Parathyroid adenoma (tissue), 2 donors: ENCODE results near the gene KLHDC7B.
A peak's percentile ranks its signal among the peaks of the same experiment; 100 is the strongest.

Experiments used
- H2AFZ ChIP-seq: fragments of 300-600 bp; sonication (generic); one replicate; pipeline ENCODE4 v1.7.0; 2017; ENCODE audit warnings: antibody characterized with exemption, mild to moderate bottlenecking
- H3K27ac ChIP-seq: fragments of 300-600 bp; sonication (generic); one replicate; pipeline ENCODE4 v1.7.0; 2017
- H3K27me3 ChIP-seq: fragments of 300-600 bp; sonication (generic); one replicate; pipeline ENCODE4 v1.7.0; 2017; ENCODE audit warnings: low read length; ENCODE audit not compliant: control insufficient read depth, insufficient read depth
- H3K36me3 ChIP-seq: fragments of 300-600 bp; sonication (generic); one replicate; pipeline ENCODE4 v1.7.0; 2017; ENCODE audit warnings: low read length; ENCODE audit not compliant: control insufficient read depth, insufficient read depth
- H3K4me1 ChIP-seq: fragments of 300-600 bp; sonication (generic); one replicate; pipeline ENCODE4 v1.7.0; 2017; ENCODE audit warnings: control low read depth
- H3K4me2 ChIP-seq: fragments of 300-600 bp; sonication (generic); one replicate; pipeline ENCODE4 v1.7.0; 2017; ENCODE audit warnings: low read length
- H3K4me3 ChIP-seq: fragments of 300-600 bp; sonication (generic); one replicate; pipeline ENCODE4 v1.7.0; 2017; ENCODE audit warnings: low read depth, low read length
- H3K79me2 ChIP-seq: fragments of 300-600 bp; sonication (generic); one replicate; pipeline ENCODE4 v1.7.0; 2017; ENCODE audit warnings: control low read depth
- H3K9ac ChIP-seq: fragments of 300-600 bp; sonication (generic); one replicate; pipeline ENCODE4 v1.7.0; 2017; ENCODE audit warnings: mild to moderate bottlenecking
- H3K9me3 ChIP-seq: fragments of 300-600 bp; sonication (generic); one replicate; pipeline ENCODE4 v1.7.0; 2017; ENCODE audit warnings: low read length; ENCODE audit not compliant: control insufficient read depth
- CTCF ChIP-seq: fragments of 300-600 bp; sonication (generic); IDR thresholded peaks from one replicate; pipeline ENCODE4 v1.7.0; 2017; ENCODE audit warnings: antibody characterized with exemption, mild to moderate bottlenecking
- donor health status: primary hyperparathyroidism.

Gene KLHDC7B

GRCh38 chr22:50547263-50547985, 1.7 kb downstream of the KLHDC7B start:
- Histone ChIP-seq H3K27ac (no peak overlapping the region), H2AFZ (no peak overlapping the region), H3K36me3 (no peaks in the 10 kb centered on the region), H3K9me3 (no peaks in the 10 kb centered on the region), H3K9ac (no peak overlapping the region), H3K4me3 (peak overlapping the region; percentile 19), H3K4me1 (peaks cover 7% of the 10 kb centered on the region), H3K4me2 (peak overlapping the region; percentile 56), H3K79me2 (no peaks in the 10 kb centered on the region), H3K27me3 (no peaks in the 10 kb centered on the region)
- no peak for TF ChIP-seq CTCF

GRCh38 chr22:50548040-50548920, 2.6 kb downstream of the KLHDC7B start:
- H3K9ac ChIP-seq = no peak overlapping the region
- peaks cover 7% of the 10 kb centered on the region for H3K4me1 ChIP-seq
- no peak for TF ChIP-seq CTCF
- no peaks in the 10 kb centered on the region for H3K79me2 ChIP-seq
- H3K36me3 ChIP-seq = no peaks in the 10 kb centered on the region
- no peak overlapping the region for H2AFZ ChIP-seq
- no peaks in the 10 kb centered on the region for H3K9me3 ChIP-seq
- H3K4me3 ChIP-seq = no peak overlapping the region
- H3K4me2 ChIP-seq = no peak overlapping the region
- H3K27me3 ChIP-seq = no peaks in the 10 kb centered on the region
- H3K27ac ChIP-seq = no peak overlapping the region

- Histone ChIP-seq H3K4me3 (no peak overlapping the region), H3K9me3 (no peaks in the 10 kb centered on the region)
Measured at GRCh38 chr22:50548921-50549790, 3.5 kb downstream of the KLHDC7B start.

GRCh38 chr22:50550395-50550794, 4.7 kb downstream of the KLHDC7B start:
- no peak overlapping the region for H3K9ac ChIP-seq
- no peaks in the 10 kb centered on the region for H3K27me3 ChIP-seq
- no peak overlapping the region for H3K27ac ChIP-seq
- H3K4me3 ChIP-seq = no peak overlapping the region
- H3K9me3 ChIP-seq = no peaks in the 10 kb centered on the region
- peaks cover 4% of the 10 kb centered on the region for H3K4me1 ChIP-seq
- no peak overlapping the region for H3K4me2 ChIP-seq
- H2AFZ ChIP-seq = no peak overlapping the region
- no peaks in the 10 kb centered on the region for H3K36me3 ChIP-seq
- H3K79me2 ChIP-seq = no peaks in the 10 kb centered on the region
- TF ChIP-seq CTCF = no peak

More at GRCh38 chr22:50548921-50549790, 3.5 kb downstream of the KLHDC7B start:
- no peaks in the 10 kb centered on the region for H3K79me2 ChIP-seq
- H2AFZ ChIP-seq = no peak overlapping the region
- H3K9ac ChIP-seq = no peak overlapping the region
- H3K4me2 ChIP-seq = no peak overlapping the region
- no peak overlapping the region for H3K27ac ChIP-seq
- H3K4me1 ChIP-seq = peaks cover 7% of the 10 kb centered on the region
- no peaks in the 10 kb centered on the region for H3K36me3 ChIP-seq
- no peak for TF ChIP-seq CTCF
- H3K27me3 ChIP-seq = no peaks in the 10 kb centered on the region
